ENCODE data around the gene ZC3H4.
"Not testable (repeated sequence)": the region's sequence is repeated elsewhere in the genome, so short reads cannot be mapped to it uniquely, and the experiment has no call there.

The ZC3H4 gene

DNA sequence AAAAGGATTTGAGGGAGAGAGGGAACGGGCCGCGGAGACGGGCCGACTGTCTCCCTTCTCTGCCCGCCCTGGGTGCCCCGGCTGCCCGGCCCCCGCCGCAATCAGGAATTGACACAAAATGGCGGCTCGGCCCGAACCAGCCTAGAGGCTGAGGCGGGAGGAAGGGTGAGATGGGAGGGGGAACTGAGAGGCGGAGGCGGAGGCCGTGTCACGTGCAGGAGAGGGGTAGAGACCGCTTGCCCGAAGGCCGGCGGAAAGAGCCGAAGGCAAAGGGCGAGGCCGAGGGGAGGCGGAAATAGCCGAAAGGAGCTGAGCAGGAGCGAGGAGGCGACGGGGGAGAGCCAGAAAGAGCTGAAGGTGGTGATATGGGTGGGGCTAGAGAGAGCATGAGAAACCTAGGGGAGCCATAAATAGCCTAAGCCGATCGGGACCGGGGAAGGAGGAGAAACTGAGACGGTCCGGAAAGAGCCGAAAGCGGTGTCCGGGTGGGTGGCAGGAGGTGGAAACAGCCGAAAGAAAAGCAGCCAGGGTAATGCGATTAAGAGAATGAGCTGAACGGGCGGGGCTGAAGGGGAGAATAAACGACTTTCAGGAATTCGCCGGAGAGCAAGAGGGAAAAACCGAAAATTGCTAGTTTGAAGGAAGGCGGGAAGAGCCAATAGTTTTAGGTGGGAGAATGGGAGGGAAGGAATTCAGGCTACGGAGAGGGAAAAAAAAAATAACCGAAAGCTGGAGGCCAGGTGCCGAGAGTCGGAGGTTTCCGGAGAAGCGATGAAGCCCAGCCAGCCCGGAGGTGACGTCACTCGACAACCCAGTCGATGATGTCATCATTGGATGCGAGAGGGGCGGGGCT lies at the start of gene ZC3H4:
Gene ZC3H4 (minus strand): TSS at position 780 of the 853 bp plus-strand sequence. CDS start 1,192 bp downstream, outside the sequence.
- FAIRE-seq, result peak; percentile 99

DNA sequence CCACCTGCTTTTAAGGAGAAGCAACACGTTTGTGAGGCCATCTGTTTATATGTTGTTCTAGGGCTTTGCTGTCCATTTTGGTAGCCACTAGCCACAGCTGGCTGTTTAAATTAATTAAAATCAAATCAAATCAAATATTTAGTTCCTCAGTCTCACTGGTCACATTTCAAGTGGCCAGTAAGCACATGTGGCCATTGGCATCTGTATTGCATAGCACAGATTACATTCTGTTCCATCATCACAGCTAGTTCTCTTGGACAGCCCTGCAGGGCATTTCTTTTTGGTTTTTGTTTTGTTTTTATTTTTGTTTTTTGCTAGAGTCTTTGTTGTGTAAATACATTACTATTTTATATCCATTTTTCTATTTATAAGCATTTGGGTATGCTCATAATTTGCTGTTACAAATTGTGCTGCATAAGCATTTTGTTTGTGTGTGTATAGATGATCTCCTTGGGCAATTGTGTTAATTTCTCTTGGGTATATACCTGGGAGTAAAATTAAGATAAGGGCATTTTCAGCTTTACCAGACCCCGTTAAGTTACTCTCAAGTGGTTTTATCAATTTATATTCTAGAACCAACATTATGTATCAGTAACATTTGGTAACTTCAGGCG lies 48.4 kb upstream of the ZC3H4 start:
- FAIRE-seq, result no peak

DNA sequence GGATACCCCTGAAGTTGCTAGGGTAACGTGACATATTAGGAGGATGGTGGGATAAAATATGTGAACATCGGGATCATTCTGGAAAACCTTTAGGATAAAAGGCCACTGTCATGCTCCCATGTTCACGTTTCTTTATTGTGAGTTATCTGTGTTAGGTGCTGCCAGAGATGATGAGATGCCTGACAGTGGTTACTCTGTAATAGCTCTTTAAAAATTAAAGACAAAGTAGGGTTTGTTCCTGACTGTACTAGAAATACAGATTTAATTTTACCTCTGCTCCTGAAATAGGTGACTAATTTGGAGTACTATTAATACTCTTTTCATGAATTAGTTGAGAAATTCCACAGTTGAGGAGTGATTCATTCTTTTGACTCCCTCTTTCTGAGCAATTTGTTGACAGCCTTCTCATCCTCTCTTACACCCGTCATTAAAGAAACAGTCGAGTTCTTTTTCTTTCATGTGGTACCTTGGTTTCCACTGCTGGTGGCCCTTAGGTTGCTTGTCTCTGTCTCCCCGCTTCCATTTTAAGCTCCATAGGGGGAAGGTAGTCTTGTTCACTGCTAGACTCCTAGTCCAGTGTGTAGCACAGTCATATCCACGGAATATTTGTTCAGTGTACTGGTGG lies 45.4 kb upstream of the ZC3H4 start:
- no peak for FAIRE-seq

DNA sequence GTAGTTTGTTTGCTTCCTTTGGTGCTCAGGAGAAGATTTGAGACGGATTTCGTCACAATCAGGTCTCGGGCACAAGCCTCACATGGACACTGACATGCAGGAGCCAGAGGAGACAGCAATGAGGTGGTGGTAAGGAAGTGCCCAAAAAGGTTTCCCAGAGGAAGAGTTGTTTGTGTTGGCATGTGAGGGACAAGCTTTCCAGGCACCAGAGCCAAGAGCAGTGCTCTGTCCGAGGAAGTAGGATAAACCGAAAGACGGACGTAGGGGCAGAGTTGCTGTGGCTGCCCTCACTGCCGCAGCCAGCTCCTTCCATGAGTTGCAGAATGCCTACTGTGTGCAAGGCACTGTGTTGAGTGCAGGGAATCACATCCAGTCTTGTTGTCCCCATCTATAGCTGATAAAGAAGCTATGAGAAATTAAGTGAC lies 44.8 kb upstream of the ZC3H4 start:
- FAIRE-seq, result no peak

DNA sequence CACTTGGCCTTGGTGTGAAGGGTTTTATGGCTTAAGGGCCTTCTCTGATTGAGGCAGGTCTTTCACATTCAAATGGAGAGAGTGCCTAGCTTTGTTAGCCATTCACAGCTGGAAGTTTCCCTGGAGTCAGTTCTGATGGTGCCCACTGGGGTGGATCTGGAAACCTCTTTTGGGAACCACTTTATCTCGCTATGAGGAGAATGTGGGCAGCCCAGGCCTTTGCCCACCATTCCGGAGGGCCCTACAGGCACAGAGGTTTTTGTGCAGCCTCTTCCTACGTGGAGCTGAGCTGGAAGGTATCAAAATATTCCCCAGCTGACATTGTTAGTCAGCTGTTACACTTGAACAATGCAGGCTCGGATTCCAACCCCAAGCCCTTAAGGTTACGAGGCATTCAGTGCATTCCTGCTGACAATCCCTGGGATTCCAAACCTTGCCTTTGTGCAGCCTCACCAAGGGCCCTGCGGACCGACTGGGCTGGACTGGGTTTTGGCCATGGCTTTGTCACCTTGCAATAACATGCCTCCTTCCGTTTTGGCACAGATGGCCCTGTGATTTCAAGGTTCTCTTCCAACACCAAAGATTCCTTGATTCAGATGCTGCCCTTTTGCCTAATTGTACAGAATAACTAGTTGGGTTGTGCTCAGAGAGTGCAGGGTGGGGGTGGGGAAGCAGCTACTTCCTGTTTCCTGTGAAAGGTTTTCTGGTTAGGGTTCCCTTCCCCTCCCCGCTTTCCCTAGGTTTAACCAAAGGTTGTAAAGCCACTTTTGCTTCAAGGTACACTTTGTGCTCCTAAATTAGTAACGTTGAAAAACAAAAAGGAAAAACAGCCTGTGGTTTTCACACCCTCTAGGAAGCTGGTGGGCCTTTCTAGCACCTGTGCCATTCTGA lies 44.1 kb upstream of the ZC3H4 start:
- no peak for FAIRE-seq

DNA sequence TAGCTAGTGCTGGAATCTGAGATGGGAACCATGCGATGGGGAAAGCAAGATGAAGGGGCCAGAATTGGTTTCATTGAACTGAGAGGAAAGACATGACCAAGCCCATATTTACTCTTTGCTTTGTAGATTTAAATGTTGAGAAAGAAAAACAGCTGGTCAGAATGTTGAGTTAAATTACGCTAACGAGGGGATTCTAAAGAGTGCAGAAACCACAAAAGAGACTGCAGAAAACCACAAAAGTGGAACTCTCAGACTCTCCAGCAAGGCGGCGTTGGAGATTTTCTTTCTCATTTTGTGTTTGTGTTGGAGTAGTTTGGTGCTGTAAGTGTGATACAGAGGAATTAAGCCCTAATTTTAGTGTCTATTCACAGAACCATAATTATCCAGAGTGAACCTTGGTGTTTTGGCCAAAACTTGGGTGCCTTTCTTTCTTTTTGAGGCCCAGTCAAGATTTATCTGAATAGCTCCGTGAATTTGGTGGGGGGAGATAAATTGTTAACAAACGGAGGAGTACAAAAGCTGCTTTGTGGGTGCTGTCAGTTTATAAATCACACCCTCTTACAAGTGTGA lies 43.4 kb upstream of the ZC3H4 start:
- FAIRE-seq, result no peak

DNA sequence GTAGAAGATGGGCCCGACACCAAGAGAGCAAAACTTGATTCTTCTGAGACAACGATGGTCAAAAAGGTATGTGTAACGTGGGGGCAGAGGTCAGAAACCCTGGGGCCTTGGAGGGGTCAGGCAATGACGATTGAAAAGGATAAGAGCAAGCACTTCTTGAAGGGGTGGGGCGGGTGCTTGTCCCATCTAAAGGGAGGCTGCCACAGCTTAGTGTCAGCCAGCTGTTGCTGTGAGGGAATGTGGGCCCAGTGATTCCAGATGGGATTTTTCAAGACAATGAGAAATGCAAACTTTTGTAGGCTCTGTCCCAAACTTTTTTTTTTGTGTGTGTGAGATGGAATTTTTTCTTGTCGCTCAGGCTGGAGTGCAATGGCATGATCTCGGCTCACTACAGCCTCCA lies 41.6 kb upstream of the ZC3H4 start:
- FAIRE-seq, result no peak

DNA sequence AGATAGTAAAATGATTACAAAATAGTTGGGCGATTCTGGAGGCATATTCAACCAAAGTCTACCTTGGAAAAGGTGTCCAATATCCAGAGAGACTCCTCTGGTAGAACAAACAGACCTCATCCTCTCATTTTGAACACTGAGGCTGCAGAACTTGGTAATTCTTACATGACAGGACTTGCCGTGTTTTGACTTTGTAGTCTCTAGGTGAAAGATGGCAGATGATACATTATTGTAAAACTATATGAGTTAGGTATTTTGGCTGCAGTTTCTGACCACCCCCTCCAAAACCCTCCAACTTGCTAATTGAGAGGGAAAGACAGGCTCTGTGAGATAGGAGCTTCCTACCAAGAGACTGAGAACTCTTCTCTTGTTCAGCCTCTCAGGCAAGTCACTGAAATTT lies 39.7 kb upstream of the ZC3H4 start:
- no peak for FAIRE-seq

DNA sequence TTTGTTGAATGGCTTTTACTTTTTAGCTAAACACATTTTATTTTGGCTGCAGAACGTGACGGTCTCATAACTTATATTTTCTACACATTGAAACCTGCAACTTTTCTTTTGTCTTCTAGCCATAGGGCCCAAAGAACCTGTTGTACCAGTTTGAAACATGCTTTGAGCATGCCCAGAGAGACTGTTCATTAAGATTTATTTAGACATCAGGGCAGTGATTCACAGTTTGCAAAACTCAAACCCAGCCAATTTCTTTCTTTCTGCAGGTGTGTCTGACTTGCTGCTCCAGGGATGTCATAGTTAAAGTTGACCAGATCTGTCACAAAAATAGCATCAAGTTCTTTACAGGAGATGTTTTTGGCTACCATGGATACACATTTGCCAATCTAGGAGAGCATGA lies 39.1 kb upstream of the ZC3H4 start:
- no peak for FAIRE-seq

DNA sequence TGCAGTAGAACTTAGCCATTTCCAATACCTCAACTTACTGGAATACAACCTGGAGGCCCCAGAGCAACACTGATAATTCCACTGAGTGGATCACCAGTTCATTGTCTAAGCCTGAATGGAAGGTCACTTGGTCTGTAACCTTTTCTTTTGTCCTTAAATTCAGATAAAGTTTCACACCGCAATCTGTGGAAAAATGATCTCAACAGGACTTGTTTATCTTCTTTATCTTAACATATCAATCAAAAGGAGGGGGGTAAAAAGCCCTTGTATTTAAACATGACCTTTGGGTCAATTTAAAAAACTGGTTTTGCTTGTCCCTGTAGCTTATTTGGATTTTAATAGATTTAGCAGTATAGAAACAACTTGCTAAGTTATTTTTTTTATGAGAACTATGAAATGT lies 38.6 kb upstream of the ZC3H4 start:
- no peak for FAIRE-seq

DNA sequence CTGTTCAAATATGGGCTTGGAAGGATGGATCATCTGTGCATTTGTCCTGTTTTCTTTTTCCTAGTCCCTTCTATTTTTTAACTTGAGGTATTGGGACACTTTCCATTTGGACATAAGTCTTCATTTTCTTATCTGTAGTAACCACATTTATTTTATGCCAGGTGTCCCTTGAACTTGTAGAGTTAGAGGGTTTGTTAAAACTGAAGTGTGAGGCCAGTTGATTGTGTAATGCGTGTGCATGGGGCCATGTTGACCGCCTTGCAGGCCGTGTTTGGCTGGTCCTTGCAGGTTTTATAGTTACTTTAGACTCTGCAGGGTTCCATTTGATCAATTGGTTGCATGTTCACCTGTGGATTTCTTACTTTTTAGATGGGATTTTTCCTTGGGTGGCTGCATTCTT lies 38.1 kb upstream of the ZC3H4 start:
- no peak for FAIRE-seq

DNA sequence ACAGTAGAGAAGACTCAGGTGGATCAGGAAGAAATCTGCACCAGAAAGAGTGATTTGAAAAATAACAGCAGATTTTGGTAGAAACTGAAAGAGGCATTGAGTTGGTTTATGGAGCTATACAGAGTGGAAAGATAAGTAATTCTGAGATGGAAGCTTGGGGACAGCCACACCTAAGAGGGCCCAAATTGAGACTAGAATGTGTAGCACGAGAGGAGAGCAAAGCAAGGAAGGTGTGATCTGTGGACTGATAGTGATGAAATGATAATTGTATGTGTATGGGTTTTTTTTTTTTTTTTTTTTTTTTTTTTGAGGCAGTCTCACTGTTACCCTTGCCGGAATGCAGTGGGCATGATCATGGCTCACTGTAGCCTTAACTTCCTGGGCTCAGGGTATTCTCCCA lies 33.3 kb upstream of the ZC3H4 start:
- no peak for FAIRE-seq

DNA sequence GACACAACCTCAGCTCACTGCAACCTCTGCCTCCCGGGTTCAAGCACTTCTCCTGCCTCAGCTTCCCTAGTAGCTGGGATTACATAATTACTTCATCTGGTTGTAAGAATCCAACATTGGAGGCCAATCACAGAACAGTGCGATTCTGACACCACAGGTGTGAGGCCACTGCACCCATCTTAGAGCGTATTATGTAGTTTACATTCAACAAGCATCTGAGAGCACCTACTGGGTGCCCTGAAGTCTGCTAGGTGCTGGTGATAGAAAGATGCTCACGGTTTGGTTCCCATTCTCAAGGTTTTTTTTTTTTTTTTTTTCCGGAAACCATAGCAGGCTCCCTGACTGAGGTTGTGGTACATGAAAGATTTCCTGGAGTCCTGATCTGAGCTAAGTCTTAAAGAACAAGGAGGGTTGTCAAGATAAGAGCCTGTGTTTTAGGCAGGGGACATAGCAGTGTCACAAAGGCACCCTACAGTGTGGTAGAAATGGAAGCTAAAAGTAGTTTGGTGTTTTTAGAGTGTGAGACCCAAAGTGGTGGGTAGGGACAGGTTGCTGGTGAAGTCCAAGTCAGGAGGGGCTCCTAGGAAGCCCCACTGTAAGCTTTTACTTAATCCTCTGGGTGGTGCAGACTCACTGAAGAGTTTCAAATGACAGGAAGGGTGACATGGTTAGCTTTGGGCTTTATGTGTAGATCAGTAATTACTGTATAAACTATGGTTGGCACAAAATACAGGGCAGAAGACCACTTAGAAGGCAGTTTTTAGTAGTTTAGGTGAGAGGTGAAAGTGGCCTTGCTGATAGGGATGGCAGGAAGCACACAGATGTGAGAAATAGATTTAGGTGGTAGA lies 32.3 kb upstream of the ZC3H4 start:
- no peak for FAIRE-seq

DNA sequence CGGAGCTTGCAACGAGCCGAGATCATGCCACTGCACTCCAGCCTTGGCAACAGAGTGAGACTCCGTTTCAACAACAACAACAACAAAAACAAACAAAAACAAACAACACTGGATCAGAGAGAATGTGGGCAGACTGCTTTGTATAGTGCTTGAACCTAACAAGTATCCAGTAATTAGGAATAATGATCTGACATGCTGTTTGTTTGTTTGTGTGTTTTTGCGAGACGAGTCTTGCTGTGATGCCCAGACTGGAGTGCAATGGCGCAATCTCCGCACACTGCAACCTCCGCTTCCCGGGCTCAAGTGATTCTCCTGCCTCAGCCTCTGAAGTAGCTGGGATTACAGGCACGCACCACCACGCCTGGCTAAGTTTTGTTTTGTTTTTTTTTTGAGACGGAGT lies 31.1 kb upstream of the ZC3H4 start:
- no peak for FAIRE-seq

DNA sequence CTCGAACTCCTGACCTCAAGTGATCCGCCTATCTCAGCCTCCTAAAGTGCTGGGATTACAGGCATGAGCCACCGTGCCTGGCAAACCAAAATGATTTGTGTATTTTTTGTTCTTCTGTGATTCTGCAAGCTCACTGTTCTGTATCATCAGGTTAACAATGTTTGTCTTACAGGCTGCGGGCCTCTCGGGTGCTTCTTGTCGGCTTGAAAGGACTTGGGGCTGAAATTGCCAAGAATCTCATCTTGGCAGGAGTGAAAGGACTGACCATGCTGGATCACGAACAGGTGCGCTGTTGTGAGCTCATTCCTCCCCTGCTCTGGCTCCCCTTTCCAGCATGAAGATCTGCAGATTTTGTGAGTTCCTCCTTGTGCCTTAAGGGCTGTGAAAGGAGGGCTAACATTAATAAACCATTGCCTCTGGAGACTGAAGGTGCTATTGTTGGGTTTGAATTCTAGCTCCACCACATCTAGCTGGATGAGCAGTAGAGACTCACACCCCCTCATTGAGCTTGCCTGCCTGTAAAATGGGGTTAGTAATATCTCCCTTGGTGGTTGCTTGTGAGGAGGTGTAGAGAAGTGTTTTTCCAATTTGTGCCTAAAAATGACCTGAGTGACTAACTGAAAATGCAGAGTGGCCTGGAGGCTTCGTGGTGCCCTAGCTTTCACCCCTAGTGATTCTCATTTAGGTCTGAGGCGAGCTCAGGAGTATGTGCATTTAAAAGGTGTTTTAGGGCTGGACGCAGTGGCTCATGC lies 29.9 kb upstream of the ZC3H4 start:
- no peak for FAIRE-seq

DNA sequence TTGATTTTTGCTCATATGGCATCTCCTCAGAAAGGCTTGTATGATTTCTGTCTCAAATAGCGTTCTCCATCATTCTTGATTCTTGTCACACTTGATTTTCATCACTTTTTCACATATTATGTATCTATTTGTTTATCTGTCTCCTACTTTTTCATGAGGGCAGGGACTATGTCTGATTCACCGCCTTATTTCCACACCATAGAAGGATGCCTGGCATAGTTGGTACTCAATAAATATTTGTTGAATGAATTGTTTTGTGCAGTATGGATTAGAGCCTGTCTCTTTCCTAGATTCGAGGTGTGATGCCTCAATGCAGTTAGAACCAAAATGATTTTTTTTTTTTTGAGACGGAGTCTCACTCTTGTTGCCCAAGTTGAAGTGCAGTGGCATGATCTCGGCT lies 29.2 kb upstream of the ZC3H4 start:
- FAIRE-seq, result no peak

DNA sequence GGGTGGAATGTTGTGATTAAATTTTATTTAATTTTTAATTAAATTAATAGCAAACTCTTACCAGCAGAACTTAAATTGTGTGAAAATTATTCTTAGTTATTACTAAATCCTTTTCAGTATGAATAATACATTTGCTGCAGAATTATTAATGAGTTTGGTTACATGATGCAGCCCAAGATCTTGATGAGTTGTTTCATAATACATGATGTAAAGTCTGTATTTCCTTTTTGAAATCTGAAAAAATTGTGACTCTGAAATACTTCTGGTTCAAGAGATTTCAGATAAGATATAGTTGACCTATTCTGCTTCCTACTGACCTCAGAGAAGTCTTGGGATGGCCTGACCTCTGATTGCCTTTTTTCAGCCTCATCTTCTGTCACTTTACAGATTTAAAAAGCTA lies 28.1 kb upstream of the ZC3H4 start:
- no peak for FAIRE-seq

DNA sequence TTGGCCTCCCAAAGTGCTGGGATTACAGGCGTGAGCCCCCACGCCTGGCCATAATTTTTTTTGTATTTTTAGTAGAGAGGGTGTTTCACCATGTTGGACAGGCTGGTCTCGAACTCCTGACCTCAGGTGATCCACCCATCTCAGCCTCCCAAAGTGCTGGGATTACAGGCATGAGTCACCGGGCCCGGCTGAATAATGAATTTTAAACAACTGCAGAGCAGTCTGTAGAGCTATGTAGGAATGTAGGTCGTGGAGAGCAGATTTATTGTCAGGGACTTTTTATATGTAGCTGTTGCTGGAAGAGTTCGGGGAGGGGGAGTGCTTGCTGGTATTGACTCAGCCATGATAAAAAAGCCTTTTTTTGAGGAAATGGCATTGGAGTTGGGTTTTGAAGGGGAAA lies 27.7 kb upstream of the ZC3H4 start:
- FAIRE-seq, result not testable (repeated sequence)

DNA sequence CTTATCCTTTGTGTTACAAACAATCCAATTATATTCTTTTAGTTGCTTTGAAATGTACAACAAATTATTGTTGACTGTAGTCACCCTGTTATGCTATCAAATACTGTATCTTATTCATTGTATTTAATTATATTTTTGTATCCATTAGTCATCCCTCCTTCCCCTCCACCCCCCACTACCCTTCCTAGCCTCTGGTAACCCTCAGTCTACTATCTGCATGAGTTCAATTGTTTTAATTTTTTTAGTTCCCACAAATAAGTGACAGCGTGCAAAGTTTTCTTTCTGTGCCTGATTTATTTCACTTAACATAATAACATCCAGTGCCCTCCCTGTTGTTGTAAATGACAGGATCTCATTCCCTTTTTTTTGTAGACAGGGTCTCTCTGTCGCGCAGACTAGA lies 21.6 kb upstream of the ZC3H4 start:
- FAIRE-seq, result no peak

DNA sequence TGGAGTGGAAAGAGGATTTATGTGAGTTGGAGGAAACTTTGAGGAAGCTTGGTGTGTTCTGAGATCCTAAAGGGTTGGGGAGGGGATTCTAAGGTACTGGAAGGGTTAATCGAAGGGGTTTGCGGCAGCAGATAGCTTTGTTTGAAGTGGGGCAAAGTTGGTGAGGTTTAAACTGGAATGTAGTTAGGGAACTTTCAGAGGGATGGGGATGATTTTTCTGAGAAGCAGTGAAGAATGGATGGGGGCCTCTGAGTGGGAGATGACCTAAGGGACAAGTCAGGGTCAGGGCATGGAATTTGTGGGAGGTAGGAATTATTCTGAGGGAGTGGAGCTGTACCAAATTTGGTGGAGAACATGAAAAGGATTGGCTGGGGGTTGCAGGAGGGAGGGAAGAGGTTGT lies 21.0 kb upstream of the ZC3H4 start:
- no peak for FAIRE-seq

DNA sequence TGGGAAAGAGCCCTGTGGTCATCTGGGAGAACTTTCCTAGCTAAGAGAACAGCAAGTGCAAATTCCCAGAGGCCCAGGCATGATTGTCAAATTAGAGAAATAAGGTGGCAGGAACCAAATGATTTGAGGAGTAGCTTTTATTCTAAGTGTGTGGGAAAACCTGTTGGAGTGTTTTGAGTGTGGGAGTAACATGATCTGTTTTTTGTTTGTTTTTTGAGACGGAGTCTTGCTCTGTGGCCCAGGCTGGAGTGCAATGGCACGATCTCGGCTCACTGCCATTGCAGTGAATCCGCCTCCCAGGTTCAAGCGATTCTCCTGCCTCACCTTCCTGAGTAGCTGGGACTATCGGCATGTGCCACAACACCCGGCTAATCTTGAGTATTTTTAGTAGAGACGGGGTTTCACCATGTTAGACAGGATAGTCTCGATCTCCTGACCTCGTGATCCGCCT lies 19.5 kb upstream of the ZC3H4 start:
- no peak for FAIRE-seq
